H1 (cell line): Measurements from ENCODE around the gene ZCCHC3. TPM values are rescaled to one million over a fixed set of nuclear protein-coding genes. Genes with fewer than 3 reads are reported as not detected.

Experiments used
- CTCF ChIA-PET: fragments of 300-600 bp; sonication (Branson Sonifier 250); formaldehyde crosslinking; loops from one replicate; lab custom pipeline; 2021; ENCODE audit not compliant: partially characterized antibody; lab: Charles Lee
- POLR2A ChIA-PET: fragments of 300-600 bp; sonication (Branson Sonifier 250); formaldehyde crosslinking; loops from one replicate; lab custom pipeline; 2021; ENCODE audit warnings: inconsistent platforms; ENCODE audit not compliant: partially characterized antibody; lab: Charles Lee
- DNase-seq, 2 experiments: peaks; one replicate each; pipeline versions ENCODE4 v3.0.0 to v3.0.0-alpha.2; 2010 to 2022; ENCODE audit warnings: low spot score in 2 of 2, low read depth in 1 of 2, mixed read lengths in 1 of 2
- FAIRE-seq: peaks from 2 replicates; lab custom pipeline; 2011; peaks lifted over from hg19 to GRCh38; lab: Jason Lieb, UNC
- H2AFZ ChIP-seq: 2 replicates; pipeline ENCODE4 v1.8.1; 2012; ENCODE audit warnings: low read length, inconsistent platforms
- H2AK5ac ChIP-seq: 2 replicates; pipeline ENCODE4 v1.6.1; 2013; ENCODE audit warnings: low read depth, low read length
- H2BK120ac ChIP-seq: replicated peaks from 2 replicates; pipeline ENCODE3; 2013; ENCODE audit warnings: low read depth, low read length, inconsistent platforms
- H2BK12ac ChIP-seq: 2 replicates; pipeline ENCODE4 v1.6.1; 2013; ENCODE audit warnings: low read depth, low read length
- H2BK15ac ChIP-seq: 2 replicates; pipeline ENCODE4 v1.6.1; 2013; ENCODE audit warnings: low read length
- H2BK20ac ChIP-seq: 2 replicates; pipeline ENCODE4 v1.6.1; 2013; ENCODE audit warnings: low read length
- H2BK5ac ChIP-seq: 2 replicates; pipeline ENCODE4 v1.6.1; 2013; ENCODE audit warnings: low read depth, low read length
- H3K14ac ChIP-seq: 2 replicates; pipeline ENCODE4 v1.6.1; 2013; ENCODE audit warnings: inconsistent platforms; ENCODE audit not compliant: insufficient read length
- H3K18ac ChIP-seq: 2 replicates; pipeline ENCODE4 v1.6.1; 2013; ENCODE audit warnings: low read length; ENCODE audit errors: extremely low read depth
- H3K23ac ChIP-seq: 2 replicates; pipeline ENCODE4 v1.6.1; 2013; ENCODE audit warnings: inconsistent platforms; ENCODE audit not compliant: insufficient read length
- H3K23me2 ChIP-seq: 2 replicates; pipeline ENCODE4 v1.6.1; 2013; ENCODE audit warnings: low read depth, low read length
- H3K27ac ChIP-seq: 2 replicates; pipeline ENCODE4 v1.6.1; 2011; ENCODE audit warnings: low read depth, low read length, inconsistent platforms
- H3K27me3 ChIP-seq, 4 experiments: replicated peaks in 1 of 4; 1 replicate in 1 of 4; 2 replicates in 3 of 4; pipeline versions ENCODE4 v1.6.1 to v1.8.1; 2011 to 2013; ENCODE audit warnings: low read length in 3 of 4, mild to moderate bottlenecking in 3 of 4, inconsistent platforms in 2 of 4, mixed read lengths in 2 of 4, moderate library complexity in 1 of 4; ENCODE audit not compliant: control insufficient read depth in 3 of 4, insufficient read depth in 3 of 4; ENCODE audit errors: extremely low read depth in 1 of 4
- H3K36me3 ChIP-seq, 4 experiments: 2 replicates each; pipeline versions ENCODE4 v1.6.1 to v1.8.1; 2011 to 2013; ENCODE audit warnings: mild to moderate bottlenecking in 4 of 4, low read length in 3 of 4, moderate library complexity in 2 of 4, control low read depth in 1 of 4, inconsistent platforms in 1 of 4; ENCODE audit not compliant: insufficient read depth in 4 of 4, control insufficient read depth in 2 of 4
- H3K4ac ChIP-seq: replicated peaks from 2 replicates; pipeline ENCODE3; 2013; ENCODE audit warnings: low read length, low read depth, mixed read lengths, inconsistent platforms; ENCODE audit not compliant: insufficient read length
- H3K4me1 ChIP-seq, 4 experiments: replicated peaks in 1 of 4; 1 replicate in 1 of 4; 2 replicates in 3 of 4; pipeline versions ENCODE4 v1.6.1 to v1.8.1; 2011 to 2013; ENCODE audit warnings: low read length in 3 of 4, inconsistent platforms in 2 of 4, mixed read lengths in 1 of 4; ENCODE audit not compliant: insufficient read depth in 4 of 4, control insufficient read depth in 3 of 4
- H3K4me2 ChIP-seq, 2 experiments: 2 replicates each; pipeline versions ENCODE4 v1.6.1 to v1.8.1; 2011 to 2013; ENCODE audit warnings: low read depth in 2 of 2, low read length in 2 of 2, control low read depth in 1 of 2, inconsistent platforms in 1 of 2, mild to moderate bottlenecking in 1 of 2; ENCODE audit not compliant: insufficient read depth in 1 of 2
- H3K4me3 ChIP-seq, 4 experiments: fragments of 200-600, 300-600 bp in 1 of 4; sonication (generic), shearing (Covaris generic), sonication (Bioruptor Twin) in 1 of 4; 2 replicates each; pipeline versions ENCODE4 v1.5.1 to v1.8.1; 2011 to 2016; ENCODE audit warnings: low read length in 4 of 4, low read depth in 3 of 4, control low read depth in 2 of 4, inconsistent platforms in 2 of 4, mild to moderate bottlenecking in 2 of 4, mixed read lengths in 1 of 4, moderate library complexity in 1 of 4; ENCODE audit not compliant: insufficient read depth in 2 of 4; ENCODE audit errors: extremely low read depth in 1 of 4
- H3K56ac ChIP-seq: replicated peaks from 2 replicates; pipeline ENCODE3; 2013; ENCODE audit warnings: low read depth, mild to moderate bottlenecking, mixed read lengths, low read length, inconsistent platforms; ENCODE audit not compliant: insufficient read length
- H3K79me1 ChIP-seq: 2 replicates; pipeline ENCODE4 v1.6.1; 2013; ENCODE audit warnings: low read depth, low read length, control low read depth
- H3K79me2 ChIP-seq, 2 experiments: 2 replicates each; pipeline versions ENCODE4 v1.6.1 to v1.8.1; 2012 to 2013; ENCODE audit warnings: low read length in 2 of 2, mild to moderate bottlenecking in 2 of 2, inconsistent platforms in 1 of 2; ENCODE audit not compliant: insufficient read depth in 2 of 2, control insufficient read depth in 1 of 2
- H3K9ac ChIP-seq, 4 experiments: replicated peaks in 1 of 4; 1 replicate in 1 of 4; 2 replicates in 3 of 4; pipeline versions ENCODE4 v1.6.1 to v1.8.1; 2011 to 2013; ENCODE audit warnings: low read depth in 3 of 4, low read length in 3 of 4, control low read depth in 2 of 4, mild to moderate bottlenecking in 2 of 4, moderate library complexity in 2 of 4, inconsistent platforms in 1 of 4; ENCODE audit errors: extremely low read depth in 1 of 4
- H3K9me3 ChIP-seq, 2 experiments: 2 replicates each; pipeline versions ENCODE4 v1.6.1 to v1.8.1; 2012 to 2013; ENCODE audit warnings: mild to moderate bottlenecking in 2 of 2, moderate library complexity in 2 of 2, control low read depth in 1 of 2, inconsistent platforms in 1 of 2, low read depth in 1 of 2, low read length in 1 of 2, mixed read lengths in 1 of 2; ENCODE audit not compliant: insufficient read depth in 2 of 2
- H4K20me1 ChIP-seq, 2 experiments: replicated peaks in 1 of 2; 2 replicates each; pipeline versions ENCODE3 to v1.8.1; 2011 to 2013; ENCODE audit warnings: inconsistent platforms in 2 of 2, low read length in 2 of 2, mild to moderate bottlenecking in 1 of 2; ENCODE audit not compliant: insufficient read depth in 2 of 2, control insufficient read depth in 1 of 2
- H4K5ac ChIP-seq: 2 replicates; pipeline ENCODE4 v1.6.1; 2013; ENCODE audit warnings: low read length, low read depth, mixed read lengths, inconsistent platforms; ENCODE audit not compliant: insufficient read length
- H4K8ac ChIP-seq: 2 replicates; pipeline ENCODE4 v1.8.0; 2013; ENCODE audit warnings: mild to moderate bottlenecking, moderate library complexity, low read length, inconsistent platforms; ENCODE audit not compliant: insufficient read depth; ENCODE audit errors: extremely low read depth
- H4K91ac ChIP-seq: replicated peaks from 2 replicates; pipeline ENCODE3; 2013; ENCODE audit warnings: low read length, mixed read lengths, inconsistent platforms; ENCODE audit not compliant: insufficient read length
- ATF3 ChIP-seq: IDR thresholded peaks from 2 replicates; pipeline ENCODE4 v1.6.1; 2011; ENCODE audit warnings: low read depth, mild to moderate bottlenecking, low read length; ENCODE audit not compliant: insufficient read depth
- BRCA1 ChIP-seq: IDR thresholded peaks from 2 replicates; pipeline ENCODE4 v1.6.1; 2012; ENCODE audit warnings: low read depth, low read length, improper control_type of control experiment
- CTBP2 ChIP-seq: IDR thresholded peaks from 2 replicates; pipeline ENCODE4 v1.7.0; 2011; ENCODE audit warnings: borderline replicate concordance, mild to moderate bottlenecking, moderate library complexity, mixed read lengths, low read length; ENCODE audit not compliant: insufficient read depth, insufficient read length
- E2F6 ChIP-seq: IDR thresholded peaks from 2 replicates; pipeline ENCODE4 v1.6.1; 2012; ENCODE audit warnings: inconsistent platforms
- GABPA ChIP-seq: IDR thresholded peaks from 2 replicates; pipeline ENCODE4 v1.6.1; 2011; ENCODE audit warnings: mild to moderate bottlenecking, low read length, moderate library complexity, borderline replicate concordance; ENCODE audit not compliant: insufficient read depth
- HDAC2 ChIP-seq, 2 experiments: fragments of 300-600 bp in 1 of 2; sonication (generic) in 1 of 2; IDR thresholded peaks; 2 replicates each; pipeline ENCODE4 v1.6.1; 2011 to 2012; ENCODE audit warnings: low read depth in 2 of 2, low read length in 2 of 2, mild to moderate bottlenecking in 2 of 2, moderate library complexity in 2 of 2, borderline replicate concordance in 1 of 2, inconsistent platforms in 1 of 2
- KDM1A ChIP-seq: fragments of 200-600, 300-600 bp; sonication (generic); IDR thresholded peaks from 2 replicates; pipeline ENCODE4 v1.7.1; 2016; ENCODE audit warnings: mild to moderate bottlenecking, low read length, borderline replicate concordance
- POLR2A ChIP-seq, 2 experiments: IDR thresholded peaks; 1 replicate in 1 of 2; 2 replicates in 1 of 2; pipeline ENCODE4 v1.6.1; 2011; ENCODE audit warnings: low read depth in 2 of 2, low read length in 2 of 2, mild to moderate bottlenecking in 2 of 2; ENCODE audit errors: control extremely low read depth in 1 of 2
- RFX5 ChIP-seq: IDR thresholded peaks from 2 replicates; pipeline ENCODE4 v1.6.1; 2011; ENCODE audit warnings: low read depth, low read length, improper control_type of control experiment, borderline replicate concordance
- SP1 ChIP-seq: IDR thresholded peaks from 2 replicates; pipeline ENCODE4 v1.6.1; 2011; ENCODE audit warnings: low read depth, low read length
- TAF7 ChIP-seq: optimal IDR thresholded peaks from 2 replicates; pipeline ENCODE3; 2011; ENCODE audit warnings: low read depth, mild to moderate bottlenecking, inconsistent platforms, low read length, moderate library complexity, borderline replicate concordance
- TEAD4 ChIP-seq: IDR thresholded peaks from 2 replicates; pipeline ENCODE4 v1.6.1; 2012; ENCODE audit warnings: low read depth, low read length, inconsistent platforms, mixed read lengths
- ZNF274 ChIP-seq: IDR thresholded peaks from 2 replicates; pipeline ENCODE4 v1.7.0; 2012; ENCODE audit warnings: low read length, borderline replicate concordance; ENCODE audit errors: extremely low read depth
- WGBS, 2 experiments: shearing (Covaris generic) in 1 of 2; methylation state at CpG; one replicate each; pipeline versions ENCODE4 v1.1.6 to v1.1.7; 2013 to 2015; ENCODE audit warnings: low lambda C conversion rate in 2 of 2, mixed read lengths in 2 of 2, inconsistent platforms in 1 of 2, low coverage in 1 of 2, missing lambda C conversion rate in 1 of 2; ENCODE audit not compliant: insufficient replicate concordance in 2 of 2, insufficient coverage in 1 of 2, insufficient read length in 1 of 2; ENCODE audit errors: extremely low coverage in 1 of 2, missing lambda C conversion rate in 1 of 2; 5-methylcytosine and 5-hydroxymethylcytosine counted together
- polyA plus RNA-seq, 7 experiments: library from polyadenylated mRNA; depleted of rRNA in 3 of 7; stranded (reverse) in 5 of 7; unstranded in 2 of 7; fragments of >200 nt in 5 of 7; fragments of 200-250 nt in 2 of 7; gene quantifications; 1 replicate in 5 of 7; 2 replicates in 1 of 7; 4 replicates in 1 of 7; pipeline versions ENCODE4 v1.2.1 to v1.2.3, GENCODE V29; 2011 to 2013; ENCODE audit warnings: missing spikeins in 2 of 7, mixed read lengths in 2 of 7
- total RNA-seq: library from RNA; stranded (reverse); fragmentation: NEBNext Ultra II Directional; extraction: Animal tissue kit (Norgen Biotek cat#: 25700); gene quantifications from 2 replicates; pipeline ENCODE4 v1.2.1, GENCODE V29; 2021

ZCCHC3 gene
- total and polyA plus RNA-seq, 2 of the 8 experiments (the other 6 are each of a cell fraction or from before 2014, with no cell fraction given), result 33.7 to 52.4 TPM

- Histone ChIP-seq H3K4me2 (no peak overlapping the region), H3K14ac (no peak overlapping the region), H2BK15ac (no peak overlapping the region), H4K91ac (no peak overlapping the region), H4K5ac (no peak overlapping the region), H3K36me3 (no peaks in the 10 kb centered on the region), H2BK5ac (no peak overlapping the region), H2BK12ac (no peak overlapping the region), H2BK120ac (no peak overlapping the region), H4K8ac (no peak overlapping the region), H2AK5ac (no peak overlapping the region), H3K23ac (no peak overlapping the region), H2BK20ac (no peak overlapping the region), H3K4me3 (no peak overlapping the region), H3K4ac (no peak overlapping the region), H2AFZ (no peak overlapping the region), H3K9me3 (no peaks in the 10 kb centered on the region), H3K4me1 (0 out of 7 replicates have a peak, but pooled peaks cover 0 to 2% (median 0%) of the 10 kb centered on the region in 4 experiments), H4K20me1 (peaks cover 0 to 1% of the 10 kb centered on the region in 2 experiments), H3K27ac (no peak overlapping the region), H3K23me2 (no peaks in the 10 kb centered on the region), H3K79me1 (no peaks in the 10 kb centered on the region), H3K79me2 (no peaks in the 10 kb centered on the region), H3K27me3 (peaks cover 4 to 33% (median 18%) of the 10 kb centered on the region in 4 experiments), H3K56ac (no peak overlapping the region), H3K18ac (no peak overlapping the region), H3K9ac (no peak overlapping the region)
- no peak for FAIRE-seq
- POLR2A ChIA-PET, result interaction anchor here (0.9 kb wide), 1 partner anchor 62 kb away, joined by 3 read pairs; the partner anchor contains the start of gene SOX12
- no peak for DNase-seq
- 84% methylated on average over 13 of the region's 13 CpGs; no CpG with 5 or more reads in 1 of the 2 experiments for WGBS, 2 experiments
- CTCF ChIA-PET, result interaction anchor here (1.0 to 7.5 kb wide), 5 partner anchors 16 to 68 kb away, joined by 3 to 63 read pairs (median 5); no protein-coding TSS in a partner anchor
- TF ChIP-seq SP1 (no peak), ZNF274 (no peak), TEAD4 (no peak), HDAC2 (IDR thresholded peaks at IDR 0.05; ENCODE audit: borderline replicate concordance in 1 of 2, low read depth in 2 of 2, low read length in 2 of 2) (no peak), POLR2A (IDR thresholded peaks at IDR 0.05; ENCODE audit: control extremely low read depth in 1 of 2, low read depth in 2 of 2, low read length in 2 of 2) (no peak), TAF7 (no peak), E2F6 (no peak), RFX5 (no peak), GABPA (no peak), CTBP2 (no peak), ATF3 (no peak), BRCA1 (no peak), KDM1A (no peak)
These were observed 33.7 kb upstream of the ZCCHC3 start for GRCh38 chr20:263701-264100.
